D721Med (cell line): ENCODE results near the gene PRUNE2.

ENCODE experiments used
- DNase-seq: peaks from one replicate; pipeline ENCODE4 v3.0.0; 2011; ENCODE audit warnings: low spot score; ENCODE audit not compliant: insufficient read length
- FAIRE-seq: peaks from 2 replicates; lab custom pipeline; 2011; peaks lifted over from hg19 to GRCh38; lab: Jason Lieb, UNC
- TF ChIP-seq, protein P1 (sequence below): IDR thresholded peaks from 2 replicates; pipeline ENCODE4 v1.5.1; 2012; ENCODE audit warnings: mild to moderate bottlenecking, control low read depth; ENCODE audit not compliant: insufficient read depth; ENCODE audit errors: missing control alignments

Gene PRUNE2

GRCh38 chr9:76707510-76707909 lies 198.4 kb downstream of the PRUNE2 start:
- TF ChIP-seq, protein P1, sequence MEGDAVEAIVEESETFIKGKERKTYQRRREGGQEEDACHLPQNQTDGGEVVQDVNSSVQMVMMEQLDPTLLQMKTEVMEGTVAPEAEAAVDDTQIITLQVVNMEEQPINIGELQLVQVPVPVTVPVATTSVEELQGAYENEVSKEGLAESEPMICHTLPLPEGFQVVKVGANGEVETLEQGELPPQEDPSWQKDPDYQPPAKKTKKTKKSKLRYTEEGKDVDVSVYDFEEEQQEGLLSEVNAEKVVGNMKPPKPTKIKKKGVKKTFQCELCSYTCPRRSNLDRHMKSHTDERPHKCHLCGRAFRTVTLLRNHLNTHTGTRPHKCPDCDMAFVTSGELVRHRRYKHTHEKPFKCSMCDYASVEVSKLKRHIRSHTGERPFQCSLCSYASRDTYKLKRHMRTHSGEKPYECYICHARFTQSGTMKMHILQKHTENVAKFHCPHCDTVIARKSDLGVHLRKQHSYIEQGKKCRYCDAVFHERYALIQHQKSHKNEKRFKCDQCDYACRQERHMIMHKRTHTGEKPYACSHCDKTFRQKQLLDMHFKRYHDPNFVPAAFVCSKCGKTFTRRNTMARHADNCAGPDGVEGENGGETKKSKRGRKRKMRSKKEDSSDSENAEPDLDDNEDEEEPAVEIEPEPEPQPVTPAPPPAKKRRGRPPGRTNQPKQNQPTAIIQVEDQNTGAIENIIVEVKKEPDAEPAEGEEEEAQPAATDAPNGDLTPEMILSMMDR: no peak
- FAIRE-seq (no peak), DNase-seq (no peak)

GRCh38 chr9:76704593-76705204 lies 201.2 kb downstream of the PRUNE2 start:
- DNase-seq (no peak), FAIRE-seq (no peak)
- TF ChIP-seq, protein P1: peak; percentile 69

- FAIRE-seq (no peak), DNase-seq (no peak)
- TF ChIP-seq, protein P1: no peak
These were observed 202.6 kb downstream of the PRUNE2 start for GRCh38 chr9:76703270-76703669.

- no peak for DNase-seq
- FAIRE-seq: no peak
- TF ChIP-seq, protein P1: no peak
These were observed 204.4 kb downstream of the PRUNE2 start for GRCh38 chr9:76701441-76702039.

DNA sequence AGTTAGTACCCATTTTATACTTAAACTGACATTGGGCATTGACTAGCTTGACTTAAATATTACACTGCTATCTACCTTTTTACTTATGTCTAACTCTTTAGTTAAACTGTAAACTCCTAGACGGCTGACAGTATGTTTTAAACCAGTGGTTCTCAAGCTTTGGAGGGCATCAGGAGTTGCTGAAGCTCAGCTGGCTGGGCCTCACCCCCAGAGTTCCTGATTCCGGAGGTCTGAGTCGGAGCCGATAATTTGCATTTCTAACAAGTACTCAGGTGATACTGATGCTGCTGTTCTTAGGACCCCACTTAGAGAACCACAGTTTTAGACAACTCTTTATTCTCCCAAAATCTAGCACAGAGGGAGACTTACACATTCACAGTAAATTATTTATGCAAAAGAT lies 205.0 kb downstream of the PRUNE2 start:
- TF ChIP-seq, protein P1: no peak
- FAIRE-seq (no peak), DNase-seq (no peak)

GRCh38 chr9:76699971-76700370 lies 205.9 kb downstream of the PRUNE2 start:
- no peak for DNase-seq
- TF ChIP-seq, protein P1: no peak
- no peak for FAIRE-seq

DNA sequence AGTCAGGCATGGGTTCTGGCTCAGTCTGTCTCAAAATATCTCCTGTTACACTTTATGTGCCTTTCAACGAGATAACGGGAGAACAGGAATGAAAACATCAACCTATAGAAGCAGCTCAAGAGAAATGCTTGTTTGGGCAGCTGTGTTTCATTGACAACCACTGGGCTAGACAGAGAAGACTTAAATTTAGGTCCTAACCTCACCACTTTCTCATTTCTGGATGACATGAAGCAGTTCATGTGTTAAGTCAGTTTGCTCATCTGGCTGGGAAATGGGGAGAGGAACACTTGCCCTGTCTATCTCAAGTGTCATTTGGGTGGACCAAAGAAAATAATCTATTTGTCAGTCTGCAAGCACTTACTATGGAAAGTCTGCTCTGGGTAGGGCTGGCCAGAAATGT lies 208.4 kb downstream of the PRUNE2 start:
- DNase-seq (no peak), FAIRE-seq (no peak)
- TF ChIP-seq, protein P1: no peak
